Measurements from ENCODE around the gene PDK1. TPM values are rescaled to one million over a fixed set of nuclear protein-coding genes. Genes with fewer than 3 reads are reported as not detected.

The PDK1 gene
- total RNA-seq, 1 experiment from 2014 or later: 42.6 TPM

Small RNA genes within 50 kb of the gene (small RNA-seq; reads per million reads assigned to genes)
- gene RF00019: 0 reads per million in 2 experiments

Other genes starting within 250 kb of the PDK1 start
- gene ITGA6, start 128.5 kb upstream of the PDK1 start, total RNA-seq (2014; rRNA removed; shearing (Covaris generic)): 61.5 and 65.3 TPM in 2 replicates
- gene RAPGEF4, start 179.8 kb downstream of the PDK1 start, total RNA-seq (2014; rRNA removed; shearing (Covaris generic)): 4.5 and 5.4 TPM in 2 replicates

All from SK-MEL-5 (cell line).